GM15510 (cell line): ENCODE data around the gene CNNM3.

Experiments used
- POLR2A ChIP-seq: IDR thresholded peaks from 3 replicates; pipeline ENCODE4 v1.6.1; 2011; ENCODE audit warnings: borderline replicate concordance; ENCODE audit not compliant: insufficient read length; ENCODE audit errors: extremely low read depth

The CNNM3 gene

GRCh38 chr2:96795076-96795475, 21.0 kb upstream of the CNNM3 start:
- no peak for TF ChIP-seq POLR2A

DNA sequence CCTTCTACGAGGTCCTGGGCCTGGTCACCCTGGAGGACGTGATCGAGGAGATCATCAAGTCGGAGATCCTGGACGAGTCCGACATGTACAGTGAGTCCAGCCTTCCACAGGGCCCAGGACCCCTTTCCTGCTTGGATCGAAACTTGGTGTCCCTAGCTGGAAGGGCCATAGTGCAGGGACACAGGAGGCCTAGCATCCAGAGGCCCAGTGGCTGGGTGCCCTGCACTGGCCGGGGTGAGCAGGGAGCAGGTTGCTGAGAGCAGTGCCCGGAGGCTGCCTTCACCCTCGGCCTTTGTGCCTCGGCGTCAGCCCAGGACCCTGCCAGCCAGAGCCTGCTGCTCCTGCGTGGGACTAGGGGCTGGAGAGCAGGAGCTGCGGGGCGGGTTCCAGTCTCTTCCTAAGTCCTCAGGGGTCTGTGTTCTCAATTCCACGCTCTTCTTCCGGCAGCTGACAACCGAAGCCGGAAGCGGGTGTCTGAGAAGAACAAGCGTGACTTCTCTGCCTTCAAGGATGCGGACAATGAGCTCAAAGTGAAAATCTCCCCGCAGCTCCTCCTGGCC, 18.9 kb upstream of the CNNM3 start:
- no peak for TF ChIP-seq POLR2A

- no peak for TF ChIP-seq POLR2A
Observed at GRCh38 chr2:96798733-96799622, 17.1 kb upstream of the CNNM3 start.

DNA sequence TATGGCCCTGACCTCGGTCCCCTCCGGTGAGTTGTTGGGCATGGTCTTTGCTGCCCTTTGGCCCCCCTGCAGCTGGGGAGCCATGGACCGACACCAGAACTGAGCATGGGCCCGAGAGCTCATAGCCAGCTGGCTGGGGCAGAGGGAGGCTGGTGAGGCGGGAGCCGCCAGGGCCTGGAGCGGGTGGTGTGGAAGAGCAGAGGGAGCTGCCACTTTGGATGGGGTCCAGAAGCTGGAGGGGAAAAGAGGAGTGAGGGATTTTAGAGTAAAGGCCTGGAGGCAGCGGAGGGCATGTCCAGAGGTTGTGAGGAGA, 16.5 kb upstream of the CNNM3 start:
- no peak for TF ChIP-seq POLR2A

DNA sequence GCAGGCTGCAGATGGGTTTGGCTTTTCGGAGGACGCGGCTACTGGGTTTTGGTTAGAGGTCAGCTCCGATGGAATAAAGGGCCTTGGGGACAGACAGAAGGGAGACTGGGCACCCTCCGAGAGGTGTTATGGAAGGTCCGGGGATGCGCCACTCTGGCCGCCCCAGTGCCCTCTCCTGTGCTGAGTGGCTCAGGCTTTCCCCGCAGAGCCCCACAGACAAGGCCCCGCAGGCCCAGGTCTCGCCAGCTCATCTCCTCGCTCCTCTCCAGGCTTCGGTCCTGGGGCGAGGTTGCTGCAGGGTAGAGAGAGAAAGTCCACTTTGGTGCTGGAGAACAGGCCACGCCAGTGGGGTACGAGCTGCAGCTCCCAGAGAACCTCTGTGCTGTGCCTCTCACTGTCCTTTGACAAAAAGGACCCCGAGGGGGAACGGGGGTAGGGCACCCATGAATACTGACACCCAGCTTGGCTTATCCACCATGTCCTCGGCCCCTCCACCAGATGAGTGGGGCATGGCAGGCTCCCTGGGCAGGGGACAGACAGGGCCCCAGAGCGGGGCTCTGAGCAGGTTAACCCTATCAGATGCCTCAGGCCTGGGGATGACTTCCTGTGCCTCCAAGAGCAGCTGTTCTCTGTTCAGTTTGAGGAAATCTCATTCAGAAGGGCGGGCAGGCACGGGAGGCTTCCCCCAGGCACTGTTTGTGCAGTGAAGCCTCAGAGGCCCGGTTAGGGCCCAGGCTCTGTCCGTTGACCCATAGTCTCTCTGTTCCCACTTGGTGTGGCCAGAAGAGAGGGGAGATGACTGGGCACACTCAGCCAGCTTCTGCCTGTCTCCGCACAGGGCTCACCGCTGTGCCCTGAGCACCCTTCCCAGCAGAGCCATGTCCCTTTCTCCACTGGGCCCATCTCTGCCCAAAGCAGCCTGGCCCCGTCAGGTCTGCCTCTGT, 15.7 kb upstream of the CNNM3 start:
- no peak for TF ChIP-seq POLR2A

DNA sequence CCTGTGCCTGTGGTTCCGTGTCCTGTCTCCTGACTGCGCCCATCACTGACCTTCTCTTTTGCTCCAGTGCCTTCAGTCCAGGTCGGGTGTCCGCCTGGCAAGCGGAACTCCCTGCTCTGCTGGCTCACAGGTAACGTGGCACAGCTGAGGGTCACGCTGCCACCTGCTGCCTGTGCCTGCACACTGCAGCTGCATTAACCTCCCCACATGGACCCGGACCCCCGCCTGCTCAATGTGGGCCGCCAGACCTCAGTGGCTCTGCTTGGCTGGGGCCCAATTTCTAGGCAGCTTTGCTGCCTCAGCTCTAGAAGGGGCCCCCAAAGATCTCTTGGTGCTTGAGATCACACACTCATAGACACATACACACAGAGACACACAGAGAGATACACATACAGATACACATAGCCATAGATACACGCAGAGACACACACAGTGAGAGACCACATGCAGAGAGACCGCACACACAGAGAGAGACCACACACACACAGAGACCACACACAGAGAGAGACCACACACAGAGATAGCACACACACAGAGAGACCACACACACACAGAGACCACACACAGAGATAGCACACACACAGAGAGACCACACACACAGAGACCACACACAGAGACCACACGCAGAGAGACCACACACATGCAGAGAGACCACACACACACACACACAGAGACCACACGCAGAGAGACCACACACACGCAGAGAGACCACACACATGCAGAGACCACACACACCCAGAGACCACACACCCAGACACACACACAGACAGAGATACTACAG, 14.9 kb upstream of the CNNM3 start:
- no peak for TF ChIP-seq POLR2A

- no peak for TF ChIP-seq POLR2A
Observed at GRCh38 chr2:96801786-96802595, 14.1 kb upstream of the CNNM3 start.

GRCh38 chr2:96802721-96803120, 13.3 kb upstream of the CNNM3 start:
- TF ChIP-seq POLR2A = no peak

DNA sequence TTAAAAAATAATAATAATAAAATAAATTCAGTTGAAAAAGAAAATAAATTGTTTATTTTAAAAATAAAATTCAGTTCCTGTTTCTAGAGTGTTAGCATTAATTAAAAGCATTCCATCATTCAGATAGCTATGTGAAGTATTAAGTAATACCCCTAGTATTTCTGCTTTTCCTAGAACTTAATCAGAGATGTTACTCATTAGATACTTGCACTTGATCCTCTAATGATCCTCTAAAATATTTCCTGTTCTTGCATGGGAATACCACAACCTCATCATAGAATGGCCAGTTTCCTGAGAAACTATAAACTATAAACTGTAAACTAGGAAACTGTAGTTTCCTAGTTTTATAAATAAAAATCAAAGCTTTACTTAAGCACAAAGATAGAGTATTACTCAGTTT, 11.1 kb upstream of the CNNM3 start:
- TF ChIP-seq POLR2A = no peak

DNA sequence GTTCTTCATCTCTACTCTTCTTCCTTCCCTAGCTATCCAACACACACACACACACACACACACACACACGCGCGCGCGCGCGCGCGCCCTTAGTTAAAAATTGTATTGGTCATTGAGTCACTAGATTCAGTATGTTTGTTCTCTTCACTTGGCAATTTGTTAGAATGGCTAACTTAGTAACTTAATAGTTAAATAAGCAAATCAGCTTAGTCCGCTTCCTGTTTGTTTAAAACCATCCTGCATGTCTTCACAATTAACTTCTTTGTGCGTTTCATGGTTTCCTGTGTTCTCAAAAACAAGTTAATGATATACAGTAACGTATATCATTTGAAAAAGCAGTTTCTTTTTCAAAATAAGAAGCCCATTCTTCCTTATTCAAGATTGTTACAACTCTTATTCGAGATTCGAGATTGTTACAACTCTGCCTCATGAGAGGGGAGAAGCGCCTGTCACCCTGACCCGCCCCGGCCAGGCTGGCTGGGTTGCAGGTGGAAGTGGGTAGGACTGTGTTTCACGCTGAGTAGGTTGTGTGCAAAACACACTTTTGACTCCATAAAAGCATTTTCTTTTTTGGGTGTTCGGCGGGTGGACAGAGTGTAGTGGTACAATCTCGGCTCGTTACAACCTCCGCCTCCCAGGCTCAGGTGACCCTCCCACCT, 9.5 kb upstream of the CNNM3 start:
- no peak for TF ChIP-seq POLR2A

DNA sequence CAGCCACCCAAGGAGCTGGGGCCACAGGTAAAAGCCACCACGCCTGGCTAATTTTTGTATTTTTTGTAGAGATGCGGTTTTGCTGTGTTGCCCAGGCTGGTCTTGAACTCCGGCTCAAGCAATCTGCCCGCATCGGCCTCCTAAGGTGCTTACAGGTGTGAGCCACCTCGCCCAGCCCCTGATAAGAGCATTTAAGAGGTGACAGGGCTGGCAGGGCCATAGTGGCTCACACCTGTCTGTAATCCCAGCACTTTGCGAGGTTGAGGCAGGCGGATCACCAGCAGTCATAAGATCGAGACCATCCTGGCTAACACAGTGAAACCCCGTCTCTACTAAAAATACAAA, 9.0 kb upstream of the CNNM3 start:
- no peak for TF ChIP-seq POLR2A

DNA sequence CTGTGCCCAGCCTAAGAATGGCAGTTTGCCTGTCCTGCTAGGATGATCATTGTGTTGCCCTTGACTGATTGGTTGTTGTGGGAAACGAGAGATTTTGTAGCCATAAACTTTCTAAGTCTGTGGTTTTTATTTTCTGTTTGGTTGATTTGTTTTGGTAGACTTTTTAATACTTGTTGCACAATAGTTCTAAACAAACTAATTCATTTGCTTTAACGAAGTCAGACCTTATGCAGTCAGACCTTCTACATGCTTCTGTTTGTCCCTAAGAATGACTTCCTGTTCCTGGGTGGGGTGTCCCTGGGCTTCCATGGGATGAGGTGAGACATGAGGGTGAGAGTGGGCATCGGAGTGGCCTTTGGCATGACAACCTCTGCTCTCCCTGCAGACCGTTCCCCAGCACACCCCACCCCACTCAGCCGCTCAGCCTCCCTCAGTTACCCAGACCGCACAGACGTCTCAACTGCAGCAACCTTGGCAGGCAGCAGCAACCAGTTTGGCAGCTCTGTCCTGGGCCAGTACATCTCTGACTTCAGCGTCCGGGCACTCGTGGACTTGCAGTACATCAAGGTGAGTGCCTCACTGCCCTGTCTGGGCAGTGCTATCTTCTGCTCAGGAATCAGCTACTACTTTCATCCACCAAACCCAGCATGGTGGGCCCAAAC, 7.8 kb upstream of the CNNM3 start:
- no peak for TF ChIP-seq POLR2A
